Smooth muscle cell (in vitro differentiated cells): ENCODE data around the gene VEGFA. TPM values are rescaled to one million over a fixed set of nuclear protein-coding genes. Genes with fewer than 3 reads are reported as not detected.

Experiments used
- DNase-seq: peaks from one replicate; lab custom pipeline; 2025; ENCODE audit not compliant: unreplicated experiment; lab: John Stamatoyannopoulos, UW
- H2AFZ ChIP-seq: fragments of 200-600 bp; sonication (generic); 2 replicates; pipeline ENCODE4 v1.6.0; 2016; ENCODE audit warnings: antibody characterized with exemption, low read depth, mild to moderate bottlenecking
- H3F3A ChIP-seq: fragments of 200-600 bp; sonication (generic); 2 replicates; pipeline ENCODE4 v1.6.0; 2017; ENCODE audit warnings: antibody characterized with exemption, low read depth
- H3K27ac ChIP-seq: fragments of 200-600 bp; sonication (generic); 2 replicates; pipeline ENCODE4 v1.5.1; 2016; ENCODE audit warnings: low read depth, mild to moderate bottlenecking
- H3K27me3 ChIP-seq: fragments of 200-600 bp; sonication (generic); 2 replicates; pipeline ENCODE4 v1.6.1; 2016; ENCODE audit warnings: low read depth, mild to moderate bottlenecking
- H3K36me3 ChIP-seq: fragments of 200-600 bp; sonication (generic); 2 replicates; pipeline ENCODE4 v1.5.1; 2016; ENCODE audit warnings: low read depth
- H3K4me1 ChIP-seq: fragments of 200-600 bp; sonication (generic); 2 replicates; pipeline ENCODE4 v1.5.1; 2016; ENCODE audit warnings: low read depth
- H3K4me2 ChIP-seq: fragments of 200-600 bp; sonication (generic); 2 replicates; pipeline ENCODE4 v1.6.0; 2016; ENCODE audit warnings: mild to moderate bottlenecking
- H3K4me3 ChIP-seq: fragments of 200-600 bp; sonication (generic); 2 replicates; pipeline ENCODE4 v1.5.1; 2016; ENCODE audit warnings: mild to moderate bottlenecking
- H3K79me2 ChIP-seq: fragments of 200-600 bp; sonication (generic); 2 replicates; pipeline ENCODE4 v1.6.0; 2016; ENCODE audit warnings: low read depth, mild to moderate bottlenecking
- H3K9ac ChIP-seq: fragments of 200-600 bp; sonication (generic); 2 replicates; pipeline ENCODE4 v1.6.0; 2016; ENCODE audit warnings: low read depth
- H3K9me3 ChIP-seq: fragments of 200-600 bp; sonication (generic); replicated peaks from 2 replicates; pipeline ENCODE4 v1.5.1; 2016; ENCODE audit warnings: low read depth
- H4K20me1 ChIP-seq: fragments of 200-600 bp; sonication (generic); 2 replicates; pipeline ENCODE4 v1.6.0; 2016; ENCODE audit warnings: low read depth
- WGBS: methylation state at CpG from one replicate; pipeline ENCODE4 v1.1.7; 2016; ENCODE audit warnings: low lambda C conversion rate; 5-methylcytosine and 5-hydroxymethylcytosine counted together
- polyA plus RNA-seq: library from polyadenylated mRNA; unstranded; fragments of >200 nt; fragmentation: Nextera tagmentation; extraction: Ambion mirVana; gene quantifications from 2 replicates; pipeline ENCODE4 v1.2.1, GENCODE V29; 2016
- total RNA-seq: library from RNA; depleted of rRNA; stranded (reverse); fragments of >200 nt; gene quantifications from 2 replicates; pipeline ENCODE4 v1.2.3, GENCODE V29; 2014
- TF ChIP-seq, protein P1 (sequence below): fragments of 200-600 bp; sonication (generic); IDR thresholded peaks from 2 replicates; pipeline ENCODE4 v1.5.1; 2017; ENCODE audit warnings: borderline replicate concordance, mild to moderate bottlenecking, antibody characterized with exemption; ENCODE audit not compliant: insufficient read depth, poor library complexity, severe bottlenecking

The VEGFA gene
- total and polyA plus RNA-seq, 2 experiments from 2014 or later: 116 to 136 TPM

DNA sequence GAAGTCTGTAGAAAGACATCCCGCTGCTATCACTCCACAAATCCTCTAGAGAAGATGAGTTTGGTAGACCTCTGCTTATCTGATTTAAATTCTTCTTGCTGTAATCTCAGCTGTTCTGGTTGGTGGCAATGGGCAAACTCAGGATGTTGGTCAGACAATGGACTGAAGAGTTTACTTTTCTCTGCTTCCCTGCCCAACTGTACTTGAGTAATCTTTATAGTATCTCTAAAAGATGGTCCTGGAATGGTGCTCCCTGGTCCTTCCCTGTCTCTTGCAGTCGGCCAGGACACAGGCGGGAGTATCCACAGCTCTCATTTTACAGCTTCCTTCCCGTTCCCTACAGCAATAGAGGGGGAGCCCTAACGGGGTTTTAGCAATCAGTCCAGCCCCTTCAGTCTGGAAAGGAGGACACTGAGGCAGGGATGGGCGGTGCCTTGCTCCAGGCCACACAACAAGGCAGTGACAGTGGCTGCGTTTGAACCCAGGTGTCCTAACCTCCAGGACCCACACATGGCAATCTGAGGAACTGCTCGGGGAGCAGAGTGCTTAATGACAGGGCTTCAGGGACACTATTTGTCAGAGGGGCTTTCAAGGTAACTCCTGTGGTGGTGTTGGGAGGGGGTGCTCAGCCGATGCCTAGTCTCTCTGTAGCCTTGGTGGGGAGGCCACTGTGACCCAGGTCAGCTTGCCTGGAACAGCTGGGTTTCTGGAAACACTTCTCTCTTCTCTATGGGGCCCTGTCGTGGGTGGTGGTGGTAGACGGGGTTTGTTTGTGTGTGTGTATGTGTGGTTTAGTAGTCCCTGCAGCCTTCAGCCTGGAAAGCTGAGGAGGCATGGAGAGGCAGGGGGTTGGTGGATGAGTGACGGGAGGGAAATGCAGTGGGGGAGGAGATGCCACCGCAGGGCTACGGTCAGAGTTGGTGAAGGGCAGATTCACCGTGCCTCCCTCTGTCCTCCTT lies 9.5 kb upstream of the VEGFA start:
- Histone ChIP-seq H3K9me3 (no peaks in the 10 kb centered on the region), H3K36me3 (no peaks in the 10 kb centered on the region), H3K27ac (no peak overlapping the region), H4K20me1 (no peaks in the 10 kb centered on the region), H3K4me3 (no peak overlapping the region), H3K4me1 (peaks cover 20% of the 10 kb centered on the region), H2AFZ (no peak overlapping the region), H3K4me2 (peak overlapping the region; percentile 3), H3K9ac (no peak overlapping the region), H3K27me3 (no peaks in the 10 kb centered on the region), H3K79me2 (no peaks in the 10 kb centered on the region), H3F3A (no peaks in the 10 kb centered on the region)
- TF ChIP-seq, protein P1, sequence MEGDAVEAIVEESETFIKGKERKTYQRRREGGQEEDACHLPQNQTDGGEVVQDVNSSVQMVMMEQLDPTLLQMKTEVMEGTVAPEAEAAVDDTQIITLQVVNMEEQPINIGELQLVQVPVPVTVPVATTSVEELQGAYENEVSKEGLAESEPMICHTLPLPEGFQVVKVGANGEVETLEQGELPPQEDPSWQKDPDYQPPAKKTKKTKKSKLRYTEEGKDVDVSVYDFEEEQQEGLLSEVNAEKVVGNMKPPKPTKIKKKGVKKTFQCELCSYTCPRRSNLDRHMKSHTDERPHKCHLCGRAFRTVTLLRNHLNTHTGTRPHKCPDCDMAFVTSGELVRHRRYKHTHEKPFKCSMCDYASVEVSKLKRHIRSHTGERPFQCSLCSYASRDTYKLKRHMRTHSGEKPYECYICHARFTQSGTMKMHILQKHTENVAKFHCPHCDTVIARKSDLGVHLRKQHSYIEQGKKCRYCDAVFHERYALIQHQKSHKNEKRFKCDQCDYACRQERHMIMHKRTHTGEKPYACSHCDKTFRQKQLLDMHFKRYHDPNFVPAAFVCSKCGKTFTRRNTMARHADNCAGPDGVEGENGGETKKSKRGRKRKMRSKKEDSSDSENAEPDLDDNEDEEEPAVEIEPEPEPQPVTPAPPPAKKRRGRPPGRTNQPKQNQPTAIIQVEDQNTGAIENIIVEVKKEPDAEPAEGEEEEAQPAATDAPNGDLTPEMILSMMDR: no peak
- no peak for DNase-seq
- WGBS: 56% methylated on average over 15 of the region's 15 CpGs

GRCh38 chr6:43761666-43762409 lies 8.2 kb upstream of the VEGFA start:
- H3K4me2 ChIP-seq: no peak overlapping the region
- no peak overlapping the region for H3K27ac ChIP-seq
- H2AFZ ChIP-seq: no peak overlapping the region
- no peaks in the 10 kb centered on the region for H3K79me2 ChIP-seq
- H3K4me3 ChIP-seq: no peak overlapping the region
- TF ChIP-seq, protein P1: no peak
- H3K36me3 ChIP-seq: no peaks in the 10 kb centered on the region
- no peaks in the 10 kb centered on the region for H3K9me3 ChIP-seq
- no peak for DNase-seq
- H4K20me1 ChIP-seq: no peaks in the 10 kb centered on the region
- H3K27me3 ChIP-seq: no peaks in the 10 kb centered on the region
- 97% methylated on average over 9 of the region's 9 CpGs for WGBS
- no peaks in the 10 kb centered on the region for H3F3A ChIP-seq
- H3K9ac ChIP-seq: no peak overlapping the region
- H3K4me1 ChIP-seq: peaks cover 20% of the 10 kb centered on the region

GRCh38 chr6:43762410-43762768 lies 7.6 kb upstream of the VEGFA start:
- DNase-seq: no peak
- H3K9me3 ChIP-seq: no peaks in the 10 kb centered on the region
- TF ChIP-seq, protein P1: no peak
- no peak overlapping the region for H3K4me3 ChIP-seq
- no peak overlapping the region for H3K4me2 ChIP-seq
- no peaks in the 10 kb centered on the region for H3K79me2 ChIP-seq
- H3K4me1 ChIP-seq: peaks cover 20% of the 10 kb centered on the region
- no peaks in the 10 kb centered on the region for H4K20me1 ChIP-seq
- no peaks in the 10 kb centered on the region for H3F3A ChIP-seq
- no peaks in the 10 kb centered on the region for H3K27me3 ChIP-seq
- H3K9ac ChIP-seq: no peak overlapping the region
- no peaks in the 10 kb centered on the region for H3K36me3 ChIP-seq
- no peak overlapping the region for H2AFZ ChIP-seq
- peak overlapping the region; percentile 58 for H3K27ac ChIP-seq
- 89% methylated on average over 5 of the region's 5 CpGs for WGBS
